HG03460 (cell line): Measurements from ENCODE around the gene LDB2.

ENCODE experiments used
- ATAC-seq: cut with Tn5 transposase; IDR thresholded peaks from one replicate; pipeline ENCODE4 v1.9.1; 2021; ENCODE audit not compliant: unreplicated experiment

The LDB2 gene

DNA sequence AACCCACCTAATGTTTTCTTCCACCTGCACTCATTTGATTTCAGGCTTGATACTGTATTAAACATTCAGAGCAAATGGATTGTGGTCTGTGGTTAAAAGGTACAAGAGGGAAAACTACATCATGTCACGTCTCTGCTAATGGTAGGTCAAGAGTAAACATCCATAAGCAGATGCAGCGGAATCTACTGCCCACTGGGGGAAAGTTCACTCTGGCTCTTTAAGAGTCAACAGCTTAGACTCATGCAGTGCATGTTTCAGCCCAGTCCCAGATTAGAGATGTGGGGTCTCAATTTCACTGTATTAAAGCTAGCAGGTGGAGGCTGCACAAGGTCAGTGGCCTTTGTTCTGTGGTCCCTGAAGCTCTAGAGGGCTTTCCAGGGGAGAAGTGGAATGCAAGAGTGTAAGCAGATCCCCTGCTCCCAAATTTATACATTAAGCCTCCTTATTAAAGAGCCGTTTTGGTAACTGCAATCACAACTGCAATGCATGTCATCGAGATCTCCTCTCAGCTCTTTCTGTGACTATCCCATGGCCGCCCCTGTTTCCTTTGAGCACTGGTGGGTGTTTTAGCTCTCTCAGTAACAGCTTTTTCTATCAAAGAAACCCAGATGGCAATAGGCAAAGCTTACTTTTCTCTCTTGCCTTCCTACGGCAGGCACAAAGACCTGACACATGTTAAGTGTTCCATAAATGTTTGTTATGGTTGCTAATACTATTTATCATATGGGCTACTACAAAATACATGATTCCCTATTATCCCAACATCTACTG lies 53.4 kb downstream of the LDB2 start:
- ATAC-seq = no peak

DNA sequence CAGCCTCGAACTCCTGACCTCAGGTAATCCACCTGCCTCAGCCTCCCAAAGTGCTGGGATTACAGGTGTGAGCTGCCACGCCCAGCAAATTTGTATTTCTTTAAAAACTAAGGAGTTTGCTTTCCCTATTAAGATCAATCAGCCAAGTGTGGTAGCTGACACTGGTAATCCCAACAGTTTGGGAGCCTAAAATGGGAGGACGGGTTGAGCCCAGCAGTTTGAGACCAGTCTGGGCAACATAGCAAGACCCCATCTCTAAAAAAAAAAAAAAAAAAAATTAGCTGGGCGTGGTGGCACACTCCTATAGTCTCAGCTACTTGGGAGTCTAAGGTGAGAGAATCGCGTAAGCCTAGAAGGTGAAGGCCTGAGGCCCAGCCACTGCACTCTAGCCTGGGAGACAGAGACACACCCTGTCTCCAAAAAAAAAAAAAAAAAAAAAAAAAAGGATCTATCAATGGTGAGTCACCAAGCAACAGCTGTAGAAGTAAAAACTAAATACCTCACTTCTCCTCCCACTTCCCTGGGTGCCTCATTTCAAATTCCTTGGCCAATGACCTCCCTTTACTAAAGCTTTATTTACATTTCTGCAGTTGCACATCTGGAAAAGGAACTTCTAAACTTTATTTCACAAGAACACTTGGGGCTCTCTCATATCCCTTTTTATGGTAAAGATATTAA lies 54.5 kb downstream of the LDB2 start:
- ATAC-seq = no peak

DNA sequence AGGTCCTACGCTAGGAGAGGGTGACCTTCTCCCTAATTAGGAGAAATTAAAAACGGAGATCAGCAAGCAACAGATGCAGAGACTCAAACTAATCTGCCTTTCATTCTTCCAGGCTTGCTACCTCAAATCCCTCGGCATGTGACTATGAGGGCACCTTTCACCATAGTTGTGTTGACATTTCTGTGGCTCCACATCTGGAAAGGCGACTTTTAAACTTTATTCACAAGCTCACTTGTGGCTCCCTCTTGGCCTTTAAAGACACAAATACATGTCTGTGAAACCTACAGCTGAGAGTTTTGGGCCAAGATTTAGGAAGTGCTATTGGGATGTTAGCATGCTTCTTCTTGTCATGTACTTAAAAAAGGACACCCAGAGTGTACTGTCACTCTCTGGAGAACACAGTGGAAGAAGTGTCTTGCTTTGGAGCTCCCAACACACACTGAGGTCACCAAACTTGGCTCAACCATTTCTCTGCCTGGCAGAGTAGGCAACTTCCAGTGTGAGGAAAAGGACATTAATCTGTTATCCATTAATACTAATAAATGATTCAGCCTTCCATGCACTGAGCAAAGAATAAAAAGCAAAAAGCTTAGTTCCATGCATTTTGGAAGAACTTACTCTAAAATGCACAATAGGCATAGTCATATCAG lies 60.1 kb downstream of the LDB2 start:
- ATAC-seq = no peak

DNA sequence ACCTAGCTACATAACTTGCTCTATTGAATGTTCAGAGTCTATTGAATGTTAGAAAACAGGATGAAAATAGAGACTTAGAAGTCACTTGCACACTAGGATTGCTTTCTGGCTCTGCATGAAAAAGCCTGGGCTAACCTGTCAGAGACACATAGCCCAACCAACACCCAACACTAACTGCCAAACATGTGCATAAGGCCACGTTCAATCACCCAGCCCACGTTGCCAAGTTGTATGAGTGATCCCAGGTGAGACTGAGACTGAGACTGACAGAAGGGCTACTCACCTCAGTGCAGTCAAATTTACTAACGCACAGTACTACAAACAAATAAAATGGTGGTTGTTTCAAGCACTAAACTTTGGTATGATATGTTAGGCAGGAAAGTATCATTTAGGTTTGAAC lies 61.0 kb downstream of the LDB2 start:
- ATAC-seq = no peak

DNA sequence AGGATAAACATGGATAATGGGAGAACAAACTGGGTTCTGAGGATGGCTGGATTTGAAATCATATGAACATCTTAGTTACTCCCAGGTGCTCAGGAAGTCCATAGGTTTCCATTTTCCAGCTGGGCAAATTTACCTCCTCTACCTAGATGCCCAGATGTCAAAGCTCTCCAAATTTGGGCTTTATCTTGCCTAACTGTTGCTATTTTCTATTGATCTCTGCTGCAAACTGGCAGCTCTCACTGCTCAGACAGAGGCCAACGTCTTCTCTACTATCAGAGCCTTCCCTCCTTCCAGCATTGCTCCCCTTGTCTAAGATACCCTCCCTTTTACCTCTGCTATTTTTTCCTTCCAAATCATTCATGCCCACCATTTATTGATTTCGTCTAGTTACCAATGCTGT lies 62.1 kb downstream of the LDB2 start:
- no peak for ATAC-seq

DNA sequence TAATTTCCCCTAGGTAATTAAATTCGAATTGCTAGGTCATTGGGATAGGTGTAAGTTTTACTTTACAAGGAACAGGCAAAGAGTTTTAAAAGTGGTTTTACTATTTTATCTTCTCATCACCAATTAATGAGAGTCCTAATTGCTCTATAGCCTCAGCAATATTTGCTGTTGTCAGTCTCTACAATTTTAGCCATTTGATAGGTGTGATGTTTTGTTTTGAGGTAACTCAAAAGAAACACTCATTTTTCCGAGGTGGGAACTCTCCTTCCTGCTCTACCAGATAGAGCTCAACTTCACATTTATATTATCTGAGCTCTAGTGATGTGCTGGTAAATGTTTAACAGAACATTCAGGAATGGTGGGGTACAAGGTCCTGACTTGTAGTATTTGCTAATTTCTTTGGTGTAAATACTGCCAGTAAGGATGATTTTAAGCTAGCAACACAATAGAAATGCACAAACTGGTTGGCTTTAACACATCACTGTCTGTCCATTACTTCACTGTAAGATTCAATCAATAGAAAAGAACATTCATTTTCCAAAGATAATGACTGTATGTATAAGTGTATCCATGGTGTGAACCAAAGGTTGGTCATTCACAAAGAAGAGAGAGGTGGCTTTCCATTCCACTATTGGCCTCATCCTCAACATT lies 62.7 kb downstream of the LDB2 start:
- ATAC-seq = no peak

DNA sequence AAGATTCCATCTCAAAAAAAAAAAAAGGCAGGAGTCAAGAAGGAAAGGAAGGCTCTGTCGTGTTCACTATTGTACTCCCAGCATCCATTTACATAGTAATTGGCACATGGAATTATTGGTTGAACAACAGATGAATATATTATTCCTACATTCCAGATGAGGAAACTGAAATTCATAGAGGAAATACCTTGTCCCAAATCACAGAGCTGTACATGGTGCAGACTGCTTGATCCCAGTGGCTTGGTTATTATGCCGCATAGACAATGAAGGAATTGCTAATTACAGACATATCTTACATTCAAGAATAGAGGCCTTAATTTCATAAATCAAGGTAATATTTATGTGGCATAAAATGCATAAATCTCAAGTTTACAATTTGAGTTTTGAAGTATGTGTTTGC lies 63.6 kb downstream of the LDB2 start:
- ATAC-seq = no peak

DNA sequence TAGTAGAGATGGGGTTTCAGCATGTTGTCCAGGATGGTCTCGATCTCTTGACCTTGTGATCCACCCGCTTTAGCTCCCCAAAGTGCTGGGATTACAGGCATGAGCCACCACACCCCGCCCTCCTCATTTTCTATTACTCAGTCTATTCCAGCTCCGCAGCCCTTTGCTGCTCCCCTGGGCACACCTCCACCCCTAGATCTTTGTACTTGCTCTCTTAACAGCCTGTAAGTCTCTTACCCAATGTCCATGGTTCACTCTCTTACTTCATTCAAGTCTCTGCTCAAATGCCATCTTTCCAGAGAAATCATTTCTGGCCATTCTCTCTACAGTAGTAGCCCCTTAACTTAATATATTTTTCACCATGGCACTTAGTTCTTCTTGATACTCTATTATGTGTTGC lies 64.7 kb downstream of the LDB2 start:
- ATAC-seq = no peak

DNA sequence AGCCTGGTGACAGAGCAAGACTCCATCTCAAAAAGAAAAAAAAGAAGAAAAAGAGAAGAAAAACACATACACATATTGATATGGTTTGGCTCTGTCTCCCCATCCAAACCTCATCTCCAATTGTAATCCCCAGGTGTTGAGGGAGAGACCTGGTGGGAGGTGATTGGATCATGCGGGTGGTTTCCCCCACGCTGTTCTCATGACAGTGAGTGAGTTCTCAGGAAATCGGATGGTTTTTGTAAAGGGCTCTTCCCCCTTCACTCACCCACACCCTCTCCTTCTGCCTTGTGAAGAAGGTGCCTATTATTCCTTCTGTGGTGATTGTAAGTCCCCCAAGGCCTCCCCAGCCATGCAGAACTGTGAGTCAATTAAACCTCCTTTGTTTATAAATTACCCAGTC lies 68.4 kb downstream of the LDB2 start:
- no peak for ATAC-seq

DNA sequence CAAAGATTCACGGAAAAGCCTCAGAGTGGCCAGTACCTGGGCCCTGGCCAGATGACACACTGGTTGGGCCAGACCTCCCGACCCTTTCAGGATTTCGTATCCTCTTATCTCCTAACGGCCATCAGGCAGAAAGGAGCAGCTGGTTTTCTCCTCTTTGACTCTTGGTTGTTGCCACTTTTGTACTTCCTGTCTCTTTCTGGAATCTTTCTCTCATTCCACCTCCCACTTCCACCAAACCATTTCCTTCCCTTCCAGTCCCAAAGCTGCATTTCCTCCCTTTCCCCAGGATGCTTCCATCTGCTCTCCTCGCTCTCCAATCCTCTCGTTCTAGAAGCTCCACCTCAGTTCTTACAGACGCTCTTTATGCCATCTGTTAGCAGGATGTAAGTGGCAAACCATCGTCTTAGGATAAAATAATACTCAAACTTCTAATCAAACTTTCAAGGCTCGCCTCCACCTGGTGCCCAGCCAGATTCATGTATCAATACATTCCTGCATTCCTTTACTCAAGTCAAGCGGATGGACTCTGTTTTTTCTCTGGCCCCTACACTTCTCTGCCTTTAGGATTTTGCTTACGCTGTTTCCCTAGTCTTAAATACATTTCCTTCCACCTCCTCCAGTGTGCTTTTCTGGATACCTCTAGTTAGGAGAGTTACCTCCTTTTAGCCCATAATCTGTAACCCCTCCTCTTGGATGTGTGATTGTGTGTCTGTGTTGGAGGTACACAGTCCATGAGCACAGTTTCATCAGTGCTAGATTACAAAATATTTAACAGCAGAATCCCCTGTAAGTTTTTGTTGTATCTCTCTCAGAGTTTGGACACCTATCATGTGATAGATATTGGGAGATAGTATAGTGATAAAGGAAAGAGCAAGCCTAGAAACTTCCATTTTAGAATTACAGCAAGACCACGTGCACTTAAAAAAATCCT lies 70.4 kb downstream of the LDB2 start:
- no peak for ATAC-seq

DNA sequence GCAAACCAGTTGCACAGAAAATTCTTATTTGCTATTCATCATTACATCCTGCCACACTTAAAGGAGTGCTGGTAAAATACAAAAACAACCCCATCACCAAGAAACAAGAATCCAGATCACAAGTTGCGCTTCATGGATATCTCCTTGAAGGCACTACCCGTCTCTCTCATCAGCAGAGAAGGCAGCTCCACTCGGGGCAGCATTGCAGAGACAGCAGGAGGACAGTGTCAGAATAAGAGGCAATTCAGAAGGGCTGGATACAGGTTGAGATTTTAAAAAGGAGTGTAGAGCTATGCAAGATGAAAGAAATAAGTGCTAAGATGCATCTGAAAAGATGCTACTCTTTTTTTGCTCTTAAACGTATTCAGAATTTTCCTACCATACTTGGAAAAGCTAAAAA lies 71.4 kb downstream of the LDB2 start:
- no peak for ATAC-seq

DNA sequence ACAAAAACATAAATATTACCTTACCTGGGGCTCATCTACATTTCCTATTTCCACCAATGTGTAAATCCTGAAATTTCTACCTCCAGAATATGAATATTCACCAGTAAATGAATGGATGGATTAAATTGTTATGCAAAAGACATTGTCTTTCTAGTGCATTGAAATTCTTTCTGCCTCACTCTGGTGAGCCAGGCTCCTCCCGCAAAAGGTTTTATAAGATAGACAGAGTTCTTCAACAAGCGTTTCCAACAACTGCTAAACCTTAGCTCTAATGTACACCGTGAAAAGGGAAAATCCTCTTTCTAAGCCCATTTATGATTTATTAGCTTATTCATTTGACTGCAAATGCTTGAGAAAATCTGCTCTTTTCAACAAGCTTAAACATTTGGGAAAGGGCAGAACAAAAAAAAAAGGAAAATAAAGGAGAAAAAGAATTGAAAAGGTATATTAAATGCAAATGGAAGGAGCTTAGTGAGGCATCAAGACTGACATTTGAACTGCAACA lies 72.0 kb downstream of the LDB2 start:
- no peak for ATAC-seq

DNA sequence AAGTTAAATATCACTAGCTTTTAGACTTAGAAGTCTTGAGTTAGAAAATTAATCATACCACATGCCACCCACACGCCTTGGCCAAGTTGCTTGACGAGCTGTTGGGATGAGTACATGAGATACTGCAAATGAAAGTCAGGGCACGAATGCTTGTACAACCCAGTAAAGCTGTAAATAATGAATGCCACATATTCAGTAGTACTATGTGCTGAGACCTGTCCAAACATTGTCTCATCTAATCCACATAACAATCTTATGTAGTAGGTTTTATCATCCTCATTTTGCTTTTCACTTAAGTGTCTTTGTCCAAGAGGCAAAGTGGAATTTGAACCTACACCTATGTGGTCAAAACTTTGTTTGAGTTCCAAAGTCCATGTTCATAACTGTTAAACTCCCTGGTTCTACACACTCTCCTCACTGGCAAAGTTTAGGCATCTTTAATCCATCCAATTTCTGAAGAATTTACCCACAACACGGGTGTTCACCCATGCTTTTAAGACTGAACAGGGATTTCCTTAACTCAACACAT lies 74.1 kb downstream of the LDB2 start:
- ATAC-seq = no peak

DNA sequence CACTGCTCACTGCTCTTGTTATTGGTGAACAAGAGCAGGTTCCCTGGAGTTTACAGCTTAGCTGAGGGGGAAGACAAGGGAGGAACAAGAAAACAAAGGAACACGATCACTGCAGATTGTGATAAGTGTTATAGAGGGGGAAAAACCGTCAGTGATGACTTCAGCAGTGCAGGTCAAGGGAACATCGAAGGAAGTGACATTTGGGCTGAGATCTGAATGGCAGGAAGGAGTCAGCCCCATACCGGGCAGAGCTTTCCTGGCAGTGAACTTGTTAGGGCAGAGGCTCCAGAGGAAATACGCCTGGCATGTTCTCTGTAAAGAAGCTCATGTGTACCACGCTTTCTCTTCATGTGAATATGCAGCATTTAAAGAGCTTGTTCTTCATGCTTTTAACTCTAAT lies 78.1 kb downstream of the LDB2 start:
- ATAC-seq = no peak

DNA sequence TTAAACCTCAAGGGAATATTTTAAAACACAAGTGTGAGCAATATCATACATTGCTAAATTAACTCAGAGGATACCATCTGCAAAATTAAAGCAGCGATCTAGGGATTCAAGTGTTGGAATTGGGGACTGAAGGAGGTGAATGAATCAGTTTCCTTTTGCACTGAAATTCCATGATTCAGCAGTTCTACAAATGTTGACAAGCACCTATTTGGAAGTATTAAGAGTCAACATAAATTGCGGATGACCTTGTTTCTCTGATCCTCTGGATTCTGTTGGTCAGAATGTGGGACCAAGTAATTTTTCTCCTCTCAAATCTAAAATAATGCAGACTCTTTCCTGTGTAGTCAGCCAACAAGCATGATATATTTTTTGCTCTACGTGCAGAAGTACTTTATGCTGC lies 78.8 kb downstream of the LDB2 start:
- no peak for ATAC-seq

DNA sequence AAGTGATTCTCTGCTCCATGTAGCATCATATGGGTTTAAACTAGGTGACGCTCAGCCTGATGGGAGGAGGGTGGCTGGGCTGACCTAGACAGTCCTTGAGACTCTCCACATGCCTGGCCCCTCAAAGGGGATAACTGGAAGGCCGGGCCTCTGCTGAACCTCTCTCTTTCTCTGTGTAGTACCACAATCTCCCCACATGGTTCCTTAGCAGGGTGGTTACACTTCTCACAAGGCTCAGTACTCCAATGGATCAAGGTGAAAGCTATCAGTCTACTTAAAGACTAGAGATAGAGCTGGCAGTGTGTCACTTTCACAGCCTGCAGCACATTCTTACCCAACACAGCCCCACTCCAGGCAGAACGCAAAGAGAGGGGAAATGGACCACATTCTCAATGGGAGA lies 80.4 kb downstream of the LDB2 start:
- ATAC-seq = no peak

DNA sequence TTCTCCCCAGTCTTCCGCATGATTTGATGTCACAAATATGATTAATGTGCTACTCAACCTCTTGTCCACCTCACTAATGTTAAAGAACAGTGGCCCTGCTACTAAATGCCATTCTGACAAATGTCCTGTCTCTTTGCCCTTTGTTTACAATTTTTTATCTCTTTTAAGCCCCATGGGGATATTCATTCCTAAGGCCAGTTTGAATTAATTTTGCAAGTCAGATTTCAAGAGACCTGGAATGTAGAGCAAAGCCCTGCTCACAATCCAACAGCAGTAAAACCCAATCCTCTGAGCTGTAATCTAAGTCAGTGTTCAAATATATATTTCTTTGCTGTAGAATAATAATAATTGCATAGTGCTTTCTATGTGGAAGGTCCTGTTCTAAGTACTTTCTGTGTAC lies 81.2 kb downstream of the LDB2 start:
- no peak for ATAC-seq

DNA sequence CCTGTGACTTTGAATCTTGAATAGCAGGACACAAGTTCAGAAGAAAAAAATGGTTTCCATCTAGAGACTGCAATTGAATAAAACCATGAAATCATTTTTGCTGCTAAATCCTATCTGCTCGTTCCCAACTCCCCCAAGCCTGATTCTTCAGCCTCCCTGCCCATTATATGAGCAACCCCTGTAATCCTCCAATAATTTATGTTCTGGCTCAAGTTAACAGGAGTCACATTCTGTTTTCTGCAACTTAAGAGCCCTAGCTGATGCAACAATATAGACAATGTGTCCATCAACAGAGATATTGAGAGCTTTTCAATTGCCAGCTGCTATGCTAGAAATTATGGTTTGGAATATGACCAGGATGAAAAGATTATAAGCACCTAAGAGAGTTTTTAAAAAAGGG lies 84.1 kb downstream of the LDB2 start:
- no peak for ATAC-seq

DNA sequence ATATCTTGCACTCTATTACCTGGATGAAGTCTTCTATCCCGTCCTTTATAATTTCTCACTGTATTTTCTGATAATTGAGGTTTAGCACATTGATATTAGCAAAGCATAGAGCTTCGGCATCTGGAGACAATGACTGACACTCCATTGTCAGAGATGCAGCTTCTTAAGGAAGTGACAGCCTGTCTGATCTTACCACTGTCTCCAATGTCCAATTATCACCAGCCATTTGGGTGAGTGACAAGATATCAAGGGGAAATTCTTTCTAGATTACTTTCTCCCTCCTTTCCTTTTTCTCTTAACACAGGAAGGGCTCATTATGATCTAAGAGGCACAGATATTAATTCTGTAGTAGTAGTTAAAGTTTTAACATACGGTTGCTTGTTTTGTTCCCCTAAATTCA lies 86.4 kb downstream of the LDB2 start:
- ATAC-seq = no peak

DNA sequence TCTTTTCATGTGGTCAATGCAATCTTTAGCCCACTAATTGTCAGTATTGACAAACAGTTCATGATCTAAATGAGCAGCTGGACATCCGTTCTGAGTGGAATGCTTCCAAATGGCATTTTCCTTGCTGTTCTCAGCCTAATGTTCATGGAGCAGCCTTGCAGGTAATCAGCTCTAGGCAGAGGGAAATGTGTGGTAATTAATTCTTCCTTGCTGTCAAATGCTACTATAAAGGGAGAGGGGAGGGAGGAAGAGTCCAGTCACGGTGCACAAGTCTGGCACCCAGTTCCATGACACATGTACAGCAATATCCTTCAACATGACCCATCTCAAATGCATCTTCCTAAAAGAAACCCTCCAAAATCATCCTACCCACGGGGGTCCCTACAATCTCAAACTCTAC lies 88.5 kb downstream of the LDB2 start:
- ATAC-seq = no peak
